RKO (cell line): ENCODE measurements around the gene GOLGA1.

Experiments
- DNase-seq: peaks from one replicate; pipeline ENCODE4 v3.0.0-alpha.2; 2016; ENCODE audit warnings: low spot score

Gene GOLGA1

DNA sequence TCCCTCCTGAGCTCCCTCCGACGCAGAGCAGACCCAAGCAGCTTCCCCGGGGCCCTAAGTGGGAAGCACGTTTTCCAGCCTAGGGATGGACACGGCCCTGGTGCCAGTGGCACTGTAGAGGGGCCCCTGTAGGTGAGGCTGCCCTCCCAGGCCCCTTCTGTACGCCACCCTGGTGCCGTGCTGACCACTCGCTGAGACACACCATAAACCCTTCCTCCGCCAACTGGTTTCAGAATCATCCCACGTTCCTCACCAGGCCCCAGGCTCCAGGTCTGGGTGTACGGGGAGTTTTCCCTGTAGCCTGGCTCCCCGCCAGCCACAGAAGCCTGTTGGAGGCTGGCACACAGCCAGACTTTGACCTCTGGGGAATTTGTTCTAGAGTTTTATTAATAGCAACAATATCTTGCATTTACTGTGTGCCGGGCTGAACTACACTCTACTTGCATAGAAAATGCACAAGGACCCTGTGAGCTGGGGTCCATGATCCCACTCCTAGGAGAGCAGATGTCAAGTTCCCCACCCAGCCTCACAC is 105.8 kb downstream of the GOLGA1 start:
- DNase-seq: no peak

DNA sequence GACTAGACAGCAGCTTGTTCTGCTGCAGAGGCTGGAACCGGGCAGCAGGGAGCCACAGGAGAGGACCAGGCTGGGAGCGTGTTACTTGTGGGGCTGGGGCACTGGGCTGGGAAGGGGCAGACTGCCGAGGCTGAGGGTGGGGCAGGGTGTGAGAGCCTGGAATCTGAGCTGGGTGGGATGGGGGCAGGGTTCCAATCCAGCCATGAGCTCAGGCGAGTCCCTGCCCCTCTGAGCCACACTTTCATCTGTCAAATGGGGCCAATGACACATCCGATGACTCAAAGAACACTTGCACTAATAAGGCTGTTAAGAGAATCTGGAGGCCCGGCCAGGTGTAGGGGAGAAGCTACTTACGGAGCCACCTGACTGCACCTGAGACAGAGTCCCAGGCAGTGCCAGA is 106.3 kb downstream of the GOLGA1 start:
- DNase-seq: peak; percentile 81

DNA sequence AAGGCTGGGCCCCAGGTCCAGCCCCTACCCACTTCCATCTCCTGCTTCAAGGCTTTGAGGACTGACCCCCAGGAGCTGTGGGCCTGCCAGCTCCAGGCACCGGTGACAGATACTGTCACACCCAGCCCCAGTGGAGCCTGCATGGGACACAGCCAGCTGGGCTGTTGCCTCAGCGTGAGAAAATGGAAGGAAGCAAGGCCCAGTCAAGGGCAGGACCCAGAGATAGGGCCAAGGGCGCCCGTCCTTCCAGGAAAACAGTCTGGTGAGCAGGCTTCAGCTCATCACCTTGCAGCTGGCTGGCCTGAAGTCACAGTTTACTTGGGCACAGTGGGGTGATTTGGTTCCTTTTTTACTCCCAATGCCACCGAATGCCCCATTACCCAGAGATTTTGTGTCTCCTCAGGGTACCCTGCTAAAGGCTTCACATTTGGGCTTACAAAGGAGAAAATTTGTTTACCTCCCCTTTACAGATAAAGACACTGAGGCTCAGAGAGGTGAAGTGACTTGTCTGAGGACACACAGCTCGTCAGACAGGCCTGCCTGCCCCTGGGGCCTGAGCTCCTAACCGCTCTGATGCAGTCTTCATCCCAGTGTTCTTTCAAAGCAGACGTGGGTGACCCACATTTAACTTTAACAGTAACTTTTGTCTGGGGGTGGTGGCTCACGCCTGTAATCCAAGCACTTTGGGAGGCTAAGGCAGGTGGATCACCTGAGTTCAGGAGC is 109.1 kb downstream of the GOLGA1 start:
- DNase-seq: no peak

DNA sequence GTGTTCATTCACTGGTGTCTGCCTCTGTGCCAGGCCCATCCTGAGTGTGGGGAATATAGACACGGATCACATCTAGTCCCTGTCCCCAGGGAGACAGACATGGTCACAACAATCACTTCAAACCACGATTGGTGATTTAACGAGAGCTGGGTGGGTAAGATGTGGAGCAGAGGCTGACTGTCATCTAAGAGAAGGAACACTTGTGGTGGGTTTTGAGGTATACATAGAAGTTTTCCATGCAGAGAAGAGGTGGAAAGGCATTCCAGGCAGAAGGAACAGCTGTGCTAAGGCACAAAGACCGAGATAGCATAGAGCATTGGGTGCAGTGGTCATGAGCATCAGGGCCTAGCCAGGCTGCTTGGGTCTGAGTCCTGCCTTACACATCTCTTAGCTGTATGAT is 110.3 kb downstream of the GOLGA1 start:
- DNase-seq: no peak

DNA sequence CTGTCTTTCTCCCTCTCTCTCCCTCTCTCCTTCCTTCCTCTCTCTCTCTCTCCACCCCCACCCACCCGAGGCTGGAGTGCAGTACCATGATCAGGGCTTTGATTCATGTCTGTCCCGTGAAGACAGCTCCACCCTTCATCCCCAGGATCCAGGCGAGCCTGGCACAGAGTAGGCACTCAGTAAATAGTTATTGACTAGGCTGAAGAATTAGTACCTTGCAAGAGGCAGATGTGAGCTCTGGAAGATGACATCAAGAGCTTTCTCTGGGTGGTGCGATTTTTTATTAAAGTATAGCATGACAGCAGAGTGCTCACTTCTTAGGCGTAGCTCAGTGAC is 111.6 kb downstream of the GOLGA1 start:
- DNase-seq: no peak

GRCh38 chr9:124828489-124829333 is 112.2 kb downstream of the GOLGA1 start:
- no peak for DNase-seq
